Trophoblast cell (in vitro differentiated cells and primary cell): ENCODE measurements around the gene FBXO47.

Experiments
- DNase-seq, 2 donors: peaks; one replicate each; pipeline ENCODE4 v3.0.0-alpha.2; 2016
- H2AFZ ChIP-seq: 2 replicates; pipeline ENCODE4 v1.6.1; 2013; ENCODE audit warnings: low read length, moderate library complexity, mild to moderate bottlenecking; ENCODE audit not compliant: insufficient read depth, poor library complexity
- H2AK5ac ChIP-seq: 2 replicates; pipeline ENCODE4 v1.6.1; 2013; ENCODE audit warnings: mild to moderate bottlenecking, low read length
- H2BK120ac ChIP-seq: 2 replicates; pipeline ENCODE4 v1.6.1; 2013; ENCODE audit warnings: low read length, mild to moderate bottlenecking, moderate library complexity; ENCODE audit not compliant: insufficient read depth, poor library complexity
- H2BK12ac ChIP-seq: 2 replicates; pipeline ENCODE4 v1.6.1; 2013; ENCODE audit warnings: mild to moderate bottlenecking, low read length, moderate library complexity
- H2BK5ac ChIP-seq: 2 replicates; pipeline ENCODE4 v1.6.1; 2013; ENCODE audit warnings: low read length, low read depth, moderate library complexity, mild to moderate bottlenecking; ENCODE audit not compliant: poor library complexity
- H3K14ac ChIP-seq: 2 replicates; pipeline ENCODE4 v1.6.1; 2013; ENCODE audit warnings: mild to moderate bottlenecking, low read length
- H3K18ac ChIP-seq: 2 replicates; pipeline ENCODE4 v1.6.1; 2013; ENCODE audit warnings: mild to moderate bottlenecking, low read length
- H3K23ac ChIP-seq: 2 replicates; pipeline ENCODE4 v1.6.1; 2013; ENCODE audit warnings: low read length
- H3K27ac ChIP-seq: 2 replicates; pipeline ENCODE4 v1.5.1; 2013; ENCODE audit warnings: low read depth, mild to moderate bottlenecking, inconsistent platforms, low read length, moderate library complexity
- H3K27me3 ChIP-seq: 2 replicates; pipeline ENCODE4 v1.6.1; 2013; ENCODE audit warnings: inconsistent platforms, mild to moderate bottlenecking, low read length, moderate library complexity; ENCODE audit not compliant: insufficient read depth
- H3K36me3 ChIP-seq, 2 experiments: 1 replicate in 1 of 2; 2 replicates in 1 of 2; pipeline ENCODE4 v1.6.1; 2013; ENCODE audit warnings: low read length in 2 of 2, mild to moderate bottlenecking in 2 of 2, moderate library complexity in 1 of 2; ENCODE audit not compliant: insufficient read depth in 2 of 2, control insufficient read depth in 1 of 2
- H3K4ac ChIP-seq: 2 replicates; pipeline ENCODE4 v1.6.1; 2013; ENCODE audit warnings: low read depth, mild to moderate bottlenecking, low read length, moderate library complexity
- H3K4me1 ChIP-seq, 2 experiments: 1 replicate in 1 of 2; 2 replicates in 1 of 2; pipeline ENCODE4 v1.6.1; 2013; ENCODE audit warnings: low read length in 2 of 2, mild to moderate bottlenecking in 2 of 2, moderate library complexity in 1 of 2; ENCODE audit not compliant: insufficient read depth in 2 of 2, control insufficient read depth in 1 of 2
- H3K4me2 ChIP-seq: 2 replicates; pipeline ENCODE4 v1.6.1; 2013; ENCODE audit warnings: inconsistent platforms, mild to moderate bottlenecking, low read length, moderate library complexity
- H3K4me3 ChIP-seq: 2 replicates; pipeline ENCODE4 v1.5.1; 2013; ENCODE audit warnings: mild to moderate bottlenecking, low read depth, low read length, inconsistent platforms
- H3K79me1 ChIP-seq: one replicate; pipeline ENCODE4 v1.6.1; 2013; ENCODE audit warnings: low read length
- H3K79me2 ChIP-seq: 2 replicates; pipeline ENCODE4 v1.6.1; 2013; ENCODE audit warnings: low read length, mild to moderate bottlenecking; ENCODE audit not compliant: control insufficient read depth, insufficient read depth, poor library complexity
- H3K9ac ChIP-seq: 2 replicates; pipeline ENCODE4 v1.6.1; 2013; ENCODE audit warnings: mild to moderate bottlenecking, low read length
- H3K9me3 ChIP-seq: 2 replicates; pipeline ENCODE4 v1.6.1; 2013; ENCODE audit warnings: low read depth, mild to moderate bottlenecking, control low read depth, inconsistent platforms, low read length; ENCODE audit not compliant: insufficient read depth
- H4K12ac ChIP-seq: 2 replicates; pipeline ENCODE4 v1.6.1; 2013; ENCODE audit warnings: low read depth, mild to moderate bottlenecking, low read length, moderate library complexity
- H4K8ac ChIP-seq: 2 replicates; pipeline ENCODE4 v1.6.1; 2013; ENCODE audit warnings: low read depth, mild to moderate bottlenecking, low read length, moderate library complexity
- H4K91ac ChIP-seq: one replicate; pipeline ENCODE4 v1.6.1; 2013; ENCODE audit warnings: low read depth, mild to moderate bottlenecking, low read length, moderate library complexity
- WGBS: extraction: QIAGEN DNeasy Blood & Tissue Kit; methylation state at CpG from one replicate; pipeline ENCODE4 v1.1.7; 2013; ENCODE audit warnings: missing lambda C conversion rate; ENCODE audit not compliant: insufficient read length, insufficient coverage; ENCODE audit errors: extremely low coverage; 5-methylcytosine and 5-hydroxymethylcytosine counted together

The FBXO47 gene

DNA sequence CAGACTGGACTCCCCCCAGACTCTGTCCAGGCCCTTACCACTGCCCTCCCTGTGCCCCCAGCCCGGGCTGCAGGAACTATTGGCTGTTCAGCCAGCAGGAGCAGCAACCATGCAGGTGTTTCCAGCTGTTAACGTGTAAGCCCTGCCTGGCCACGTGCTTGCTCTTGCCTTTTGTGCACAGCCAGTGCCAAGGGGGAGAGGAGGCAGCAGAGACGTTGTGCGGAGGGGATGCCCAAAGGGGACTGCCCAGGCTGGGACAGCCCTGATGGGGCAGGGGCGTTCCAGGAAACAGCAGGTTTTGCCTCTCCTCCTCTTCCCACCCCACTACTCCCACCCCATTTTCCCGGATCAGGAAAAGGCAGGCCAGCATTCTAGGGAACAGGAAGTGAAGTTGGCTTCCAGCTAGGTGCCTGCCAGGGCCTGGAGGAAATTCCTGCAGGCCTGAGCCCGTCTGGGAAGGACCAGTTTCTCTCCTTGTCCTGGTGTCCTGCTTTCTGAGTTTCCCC lies 58.5 kb downstream of the FBXO47 start:
- no peak overlapping the region for H3K4me2 ChIP-seq
- H4K12ac ChIP-seq: no peak overlapping the region
- H3K9ac ChIP-seq: peak overlapping the region; percentile 14
- no peaks in the 10 kb centered on the region for H3K9me3 ChIP-seq
- no peak overlapping the region for H3K23ac ChIP-seq
- peak overlapping the region; percentile 45 for H3K14ac ChIP-seq
- peaks cover 13 to 17% of the 10 kb centered on the region in 2 experiments for H3K4me1 ChIP-seq
- H3K4me3 ChIP-seq: peak overlapping the region; percentile 47
- DNase-seq: no peak
- H3K36me3 ChIP-seq: peaks cover 48 to 53% of the 10 kb centered on the region in 2 experiments
- H3K4ac ChIP-seq: peak overlapping the region; percentile 28
- H2BK12ac ChIP-seq: no peak overlapping the region
- H3K18ac ChIP-seq: peak overlapping the region; percentile 55
- H3K27me3 ChIP-seq: no peaks in the 10 kb centered on the region
- no peak overlapping the region for H2BK5ac ChIP-seq
- no peak overlapping the region for H4K8ac ChIP-seq
- no CpG with 5 or more reads among the region's 8 CpGs for WGBS
- peaks cover 5% of the 10 kb centered on the region for H3K79me1 ChIP-seq
- H2AFZ ChIP-seq: peak overlapping the region; percentile 6
- H3K79me2 ChIP-seq: no peaks in the 10 kb centered on the region
- no peak overlapping the region for H2AK5ac ChIP-seq
- no peak overlapping the region for H4K91ac ChIP-seq
- no peak overlapping the region for H2BK120ac ChIP-seq
- peak overlapping the region; percentile 6 for H3K27ac ChIP-seq

DNA sequence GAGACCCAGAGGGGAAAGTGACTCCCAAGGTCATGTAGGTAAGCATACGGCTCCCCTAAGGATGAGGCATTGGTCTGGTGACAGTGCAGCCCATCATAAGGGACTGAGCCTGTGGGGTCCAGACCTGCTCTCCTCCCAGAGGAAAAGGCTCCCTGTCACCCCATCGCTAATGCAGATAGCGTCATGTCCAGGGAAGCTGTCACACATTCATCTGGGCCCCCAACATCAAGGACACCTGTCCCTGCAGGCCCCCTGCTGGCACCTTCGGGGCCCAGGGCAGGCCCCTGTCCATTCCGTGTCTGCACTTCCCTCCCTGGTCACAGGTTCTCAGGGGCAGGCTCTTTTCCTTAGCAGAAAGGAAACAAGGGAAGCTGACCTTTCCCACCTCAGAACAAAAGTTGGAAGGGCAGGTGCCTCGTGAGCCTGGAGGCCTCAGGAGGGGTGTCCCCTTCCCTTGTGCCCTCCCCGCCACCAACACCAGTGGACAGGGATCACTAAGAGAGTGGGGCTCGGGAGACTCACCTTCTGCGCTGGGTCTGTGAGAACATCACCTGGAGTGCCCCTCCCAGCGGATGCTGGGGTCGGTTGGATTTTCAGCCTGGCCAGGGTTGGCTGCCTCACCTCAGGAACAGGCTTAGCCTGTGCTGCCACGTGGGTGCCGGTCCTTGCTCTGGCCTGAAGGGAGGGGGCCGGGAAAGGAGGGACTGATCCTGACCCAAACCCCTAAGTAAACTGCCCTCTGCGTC lies 59.1 kb downstream of the FBXO47 start:
- no peak overlapping the region for H2BK120ac ChIP-seq
- no peak overlapping the region for H4K12ac ChIP-seq
- H3K4ac ChIP-seq: peak overlapping the region; percentile 28
- H3K27ac ChIP-seq: no peak overlapping the region
- no peaks in the 10 kb centered on the region for H3K79me2 ChIP-seq
- peak overlapping the region; percentile 6 for H2AFZ ChIP-seq
- no peaks in the 10 kb centered on the region for H3K27me3 ChIP-seq
- no peak overlapping the region for H3K23ac ChIP-seq
- H3K18ac ChIP-seq: peak overlapping the region; percentile 55
- H4K8ac ChIP-seq: no peak overlapping the region
- peaks cover 13 to 17% of the 10 kb centered on the region in 2 experiments for H3K4me1 ChIP-seq
- no peak overlapping the region for H2BK5ac ChIP-seq
- no peaks in the 10 kb centered on the region for H3K9me3 ChIP-seq
- no peak overlapping the region for H4K91ac ChIP-seq
- no peak overlapping the region for H3K4me2 ChIP-seq
- no peak for DNase-seq
- no peak overlapping the region for H2AK5ac ChIP-seq
- peaks cover 48 to 54% of the 10 kb centered on the region in 2 experiments for H3K36me3 ChIP-seq
- no CpG with 5 or more reads among the region's 15 CpGs for WGBS
- H2BK12ac ChIP-seq: no peak overlapping the region
- H3K79me1 ChIP-seq: peaks cover 5% of the 10 kb centered on the region
- H3K9ac ChIP-seq: no peak overlapping the region
- peak overlapping the region; percentile 4 for H3K4me3 ChIP-seq
- peak overlapping the region; percentile 45 for H3K14ac ChIP-seq

DNA sequence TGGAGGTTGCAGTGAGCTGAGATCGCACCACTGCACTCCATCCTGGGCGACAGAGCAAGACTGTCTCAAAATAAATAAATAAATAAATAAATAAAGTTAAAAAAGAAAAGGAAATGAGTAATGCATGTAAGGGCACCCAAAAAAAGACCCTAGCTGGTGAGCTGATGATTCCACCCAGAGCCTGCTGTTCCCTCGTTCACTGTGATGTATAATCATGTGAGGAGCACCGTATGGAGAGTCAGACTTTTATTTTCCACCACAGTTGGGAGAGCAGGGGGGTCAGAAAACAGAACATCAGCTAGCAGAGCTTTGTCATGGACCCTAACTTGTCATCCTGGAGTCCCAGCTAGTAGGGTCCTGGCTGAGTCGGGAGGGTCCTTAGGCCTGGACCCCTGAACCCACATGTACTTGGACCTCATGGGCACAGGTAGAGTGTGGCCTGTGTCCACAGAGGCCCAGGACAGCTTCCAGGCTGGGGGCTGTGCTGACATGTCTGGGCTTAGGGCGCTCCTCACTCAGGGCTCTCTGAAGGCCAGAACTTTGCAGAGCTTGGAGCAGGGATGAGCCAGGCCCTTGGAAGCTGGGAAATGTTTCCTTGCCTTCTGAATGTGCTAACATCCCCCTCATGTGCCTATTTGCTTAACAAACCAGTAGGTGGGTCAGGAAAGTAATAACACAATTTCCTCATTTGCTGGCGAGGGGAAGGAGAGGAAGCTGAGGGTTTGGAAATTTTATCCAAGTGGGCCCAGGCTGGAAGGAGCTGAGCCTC lies 60.6 kb downstream of the FBXO47 start:
- H3K36me3 ChIP-seq: peaks cover 43 to 46% of the 10 kb centered on the region in 2 experiments
- WGBS: no CpG with 5 or more reads among the region's 7 CpGs
- no peak overlapping the region for H4K8ac ChIP-seq

DNA sequence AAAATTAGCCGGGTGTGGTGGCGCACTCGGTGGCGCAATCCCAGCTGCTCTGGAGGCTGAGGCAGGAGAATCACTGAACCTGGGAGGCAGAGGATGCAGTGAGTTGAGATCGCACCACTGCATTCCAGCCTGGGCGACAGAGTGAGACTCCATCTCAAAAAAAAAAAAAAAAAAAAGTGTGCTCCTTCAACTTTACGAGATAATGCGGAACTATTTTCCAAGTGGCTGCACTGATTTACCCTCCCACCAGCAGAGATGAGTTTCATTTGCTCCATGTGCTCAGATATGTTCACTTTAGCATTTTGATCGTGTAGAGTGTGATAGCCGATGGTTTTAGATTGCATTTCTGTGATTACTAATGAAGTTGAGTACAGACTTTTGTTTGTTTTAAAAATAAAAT lies 61.8 kb downstream of the FBXO47 start:
- Histone ChIP-seq H3K9me3 (no peaks in the 10 kb centered on the region), H3K18ac (no peak overlapping the region), H3K4ac (no peak overlapping the region), H2BK12ac (no peak overlapping the region), H3K4me1 (peaks cover 20 to 27% of the 10 kb centered on the region in 2 experiments), H3K4me2 (no peak overlapping the region), H3K27me3 (no peaks in the 10 kb centered on the region), H3K14ac (no peak overlapping the region), H3K79me2 (no peaks in the 10 kb centered on the region), H2BK5ac (no peak overlapping the region), H3K23ac (no peak overlapping the region), H2AFZ (no peak overlapping the region), H2AK5ac (no peak overlapping the region), H4K8ac (no peak overlapping the region), H2BK120ac (no peak overlapping the region), H3K27ac (no peak overlapping the region), H3K36me3 (peaks cover 34 to 38% of the 10 kb centered on the region in 2 experiments), H3K79me1 (peaks cover 5% of the 10 kb centered on the region), H3K9ac (no peak overlapping the region), H3K4me3 (no peak overlapping the region), H4K12ac (no peak overlapping the region), H4K91ac (no peak overlapping the region)
- no CpG with 5 or more reads among the region's 10 CpGs for WGBS
- no peak for DNase-seq

More for the DNA sequence above, 60.6 kb downstream of the FBXO47 start:
- no peak overlapping the region for H3K4me2 ChIP-seq
- no peak overlapping the region for H3K27ac ChIP-seq
- H3K9me3 ChIP-seq: no peaks in the 10 kb centered on the region
- no peak overlapping the region for H3K9ac ChIP-seq
- no peak overlapping the region for H3K14ac ChIP-seq
- H2AFZ ChIP-seq: no peak overlapping the region
- H3K79me2 ChIP-seq: no peaks in the 10 kb centered on the region
- H3K18ac ChIP-seq: peak overlapping the region; percentile 49
- H3K79me1 ChIP-seq: peaks cover 5% of the 10 kb centered on the region
- H3K4me3 ChIP-seq: no peak overlapping the region
- H2BK120ac ChIP-seq: no peak overlapping the region
- no peak for DNase-seq
- no peak overlapping the region for H4K12ac ChIP-seq
- no peak overlapping the region for H2BK5ac ChIP-seq
- no peak overlapping the region for H2AK5ac ChIP-seq
- no peak overlapping the region for H3K23ac ChIP-seq
- no peak overlapping the region for H2BK12ac ChIP-seq
- no peak overlapping the region for H3K4ac ChIP-seq
- H4K91ac ChIP-seq: no peak overlapping the region
- H3K27me3 ChIP-seq: no peaks in the 10 kb centered on the region
- H3K4me1 ChIP-seq: peaks cover 13 to 17% of the 10 kb centered on the region in 2 experiments
